H1 (cell line): ENCODE results near the gene SLC39A7. TPM values are rescaled to one million over a fixed set of nuclear protein-coding genes. Genes with fewer than 3 reads are reported as not detected.

Source experiments
- CTCF ChIA-PET: fragments of 300-600 bp; sonication (Branson Sonifier 250); formaldehyde crosslinking; loops from one replicate; lab custom pipeline; 2021; ENCODE audit not compliant: partially characterized antibody; lab: Charles Lee
- POLR2A ChIA-PET: fragments of 300-600 bp; sonication (Branson Sonifier 250); formaldehyde crosslinking; loops from one replicate; lab custom pipeline; 2021; ENCODE audit warnings: inconsistent platforms; ENCODE audit not compliant: partially characterized antibody; lab: Charles Lee
- DNase-seq, 2 experiments: peaks; one replicate each; pipeline versions ENCODE4 v3.0.0 to v3.0.0-alpha.2; 2010 to 2022; ENCODE audit warnings: low spot score in 2 of 2, low read depth in 1 of 2, mixed read lengths in 1 of 2
- FAIRE-seq: peaks from 2 replicates; lab custom pipeline; 2011; peaks lifted over from hg19 to GRCh38; lab: Jason Lieb, UNC
- H2AFZ ChIP-seq: 2 replicates; pipeline ENCODE4 v1.8.1; 2012; ENCODE audit warnings: low read length, inconsistent platforms
- H2AK5ac ChIP-seq: 2 replicates; pipeline ENCODE4 v1.6.1; 2013; ENCODE audit warnings: low read depth, low read length
- H2BK120ac ChIP-seq: replicated peaks from 2 replicates; pipeline ENCODE3; 2013; ENCODE audit warnings: low read depth, low read length, inconsistent platforms
- H2BK12ac ChIP-seq: 2 replicates; pipeline ENCODE4 v1.6.1; 2013; ENCODE audit warnings: low read depth, low read length
- H2BK15ac ChIP-seq: 2 replicates; pipeline ENCODE4 v1.6.1; 2013; ENCODE audit warnings: low read length
- H2BK20ac ChIP-seq: 2 replicates; pipeline ENCODE4 v1.6.1; 2013; ENCODE audit warnings: low read length
- H2BK5ac ChIP-seq: 2 replicates; pipeline ENCODE4 v1.6.1; 2013; ENCODE audit warnings: low read depth, low read length
- H3K14ac ChIP-seq: 2 replicates; pipeline ENCODE4 v1.6.1; 2013; ENCODE audit warnings: inconsistent platforms; ENCODE audit not compliant: insufficient read length
- H3K18ac ChIP-seq: 2 replicates; pipeline ENCODE4 v1.6.1; 2013; ENCODE audit warnings: low read length; ENCODE audit errors: extremely low read depth
- H3K23ac ChIP-seq: 2 replicates; pipeline ENCODE4 v1.6.1; 2013; ENCODE audit warnings: inconsistent platforms; ENCODE audit not compliant: insufficient read length
- H3K23me2 ChIP-seq: 2 replicates; pipeline ENCODE4 v1.6.1; 2013; ENCODE audit warnings: low read depth, low read length
- H3K27ac ChIP-seq: 2 replicates; pipeline ENCODE4 v1.6.1; 2011; ENCODE audit warnings: low read depth, low read length, inconsistent platforms
- H3K27me3 ChIP-seq, 4 experiments: replicated peaks in 1 of 4; 1 replicate in 1 of 4; 2 replicates in 3 of 4; pipeline versions ENCODE4 v1.6.1 to v1.8.1; 2011 to 2013; ENCODE audit warnings: low read length in 3 of 4, mild to moderate bottlenecking in 3 of 4, inconsistent platforms in 2 of 4, mixed read lengths in 2 of 4, moderate library complexity in 1 of 4; ENCODE audit not compliant: control insufficient read depth in 3 of 4, insufficient read depth in 3 of 4; ENCODE audit errors: extremely low read depth in 1 of 4
- H3K36me3 ChIP-seq, 4 experiments: 2 replicates each; pipeline versions ENCODE4 v1.6.1 to v1.8.1; 2011 to 2013; ENCODE audit warnings: mild to moderate bottlenecking in 4 of 4, low read length in 3 of 4, moderate library complexity in 2 of 4, control low read depth in 1 of 4, inconsistent platforms in 1 of 4; ENCODE audit not compliant: insufficient read depth in 4 of 4, control insufficient read depth in 2 of 4
- H3K4ac ChIP-seq: replicated peaks from 2 replicates; pipeline ENCODE3; 2013; ENCODE audit warnings: low read length, low read depth, mixed read lengths, inconsistent platforms; ENCODE audit not compliant: insufficient read length
- H3K4me1 ChIP-seq, 4 experiments: replicated peaks in 1 of 4; 1 replicate in 1 of 4; 2 replicates in 3 of 4; pipeline versions ENCODE4 v1.6.1 to v1.8.1; 2011 to 2013; ENCODE audit warnings: low read length in 3 of 4, inconsistent platforms in 2 of 4, mixed read lengths in 1 of 4; ENCODE audit not compliant: insufficient read depth in 4 of 4, control insufficient read depth in 3 of 4
- H3K4me2 ChIP-seq, 2 experiments: 2 replicates each; pipeline versions ENCODE4 v1.6.1 to v1.8.1; 2011 to 2013; ENCODE audit warnings: low read depth in 2 of 2, low read length in 2 of 2, control low read depth in 1 of 2, inconsistent platforms in 1 of 2, mild to moderate bottlenecking in 1 of 2; ENCODE audit not compliant: insufficient read depth in 1 of 2
- H3K4me3 ChIP-seq, 4 experiments: fragments of 200-600, 300-600 bp in 1 of 4; sonication (generic), shearing (Covaris generic), sonication (Bioruptor Twin) in 1 of 4; 2 replicates each; pipeline versions ENCODE4 v1.5.1 to v1.8.1; 2011 to 2016; ENCODE audit warnings: low read length in 4 of 4, low read depth in 3 of 4, control low read depth in 2 of 4, inconsistent platforms in 2 of 4, mild to moderate bottlenecking in 2 of 4, mixed read lengths in 1 of 4, moderate library complexity in 1 of 4; ENCODE audit not compliant: insufficient read depth in 2 of 4; ENCODE audit errors: extremely low read depth in 1 of 4
- H3K56ac ChIP-seq: replicated peaks from 2 replicates; pipeline ENCODE3; 2013; ENCODE audit warnings: low read depth, mild to moderate bottlenecking, mixed read lengths, low read length, inconsistent platforms; ENCODE audit not compliant: insufficient read length
- H3K79me1 ChIP-seq: 2 replicates; pipeline ENCODE4 v1.6.1; 2013; ENCODE audit warnings: low read depth, low read length, control low read depth
- H3K79me2 ChIP-seq, 2 experiments: 2 replicates each; pipeline versions ENCODE4 v1.6.1 to v1.8.1; 2012 to 2013; ENCODE audit warnings: low read length in 2 of 2, mild to moderate bottlenecking in 2 of 2, inconsistent platforms in 1 of 2; ENCODE audit not compliant: insufficient read depth in 2 of 2, control insufficient read depth in 1 of 2
- H3K9ac ChIP-seq, 4 experiments: replicated peaks in 1 of 4; 1 replicate in 1 of 4; 2 replicates in 3 of 4; pipeline versions ENCODE4 v1.6.1 to v1.8.1; 2011 to 2013; ENCODE audit warnings: low read depth in 3 of 4, low read length in 3 of 4, control low read depth in 2 of 4, mild to moderate bottlenecking in 2 of 4, moderate library complexity in 2 of 4, inconsistent platforms in 1 of 4; ENCODE audit errors: extremely low read depth in 1 of 4
- H3K9me3 ChIP-seq, 2 experiments: 2 replicates each; pipeline versions ENCODE4 v1.6.1 to v1.8.1; 2012 to 2013; ENCODE audit warnings: mild to moderate bottlenecking in 2 of 2, moderate library complexity in 2 of 2, control low read depth in 1 of 2, inconsistent platforms in 1 of 2, low read depth in 1 of 2, low read length in 1 of 2, mixed read lengths in 1 of 2; ENCODE audit not compliant: insufficient read depth in 2 of 2
- H4K20me1 ChIP-seq, 2 experiments: replicated peaks in 1 of 2; 2 replicates each; pipeline versions ENCODE3 to v1.8.1; 2011 to 2013; ENCODE audit warnings: inconsistent platforms in 2 of 2, low read length in 2 of 2, mild to moderate bottlenecking in 1 of 2; ENCODE audit not compliant: insufficient read depth in 2 of 2, control insufficient read depth in 1 of 2
- H4K5ac ChIP-seq: 2 replicates; pipeline ENCODE4 v1.6.1; 2013; ENCODE audit warnings: low read length, low read depth, mixed read lengths, inconsistent platforms; ENCODE audit not compliant: insufficient read length
- H4K8ac ChIP-seq: 2 replicates; pipeline ENCODE4 v1.8.0; 2013; ENCODE audit warnings: mild to moderate bottlenecking, moderate library complexity, low read length, inconsistent platforms; ENCODE audit not compliant: insufficient read depth; ENCODE audit errors: extremely low read depth
- H4K91ac ChIP-seq: replicated peaks from 2 replicates; pipeline ENCODE3; 2013; ENCODE audit warnings: low read length, mixed read lengths, inconsistent platforms; ENCODE audit not compliant: insufficient read length
- CTBP2 ChIP-seq: IDR thresholded peaks from 2 replicates; pipeline ENCODE4 v1.7.0; 2011; ENCODE audit warnings: borderline replicate concordance, mild to moderate bottlenecking, moderate library complexity, mixed read lengths, low read length; ENCODE audit not compliant: insufficient read depth, insufficient read length
- EZH2 ChIP-seq: fragments of 200-600 bp; sonication (generic); IDR thresholded peaks from 2 replicates; pipeline ENCODE4 v1.7.1; 2012; ENCODE audit warnings: low read depth, mild to moderate bottlenecking, moderate library complexity, low read length, inconsistent platforms; ENCODE audit not compliant: severe bottlenecking
- HDAC2 ChIP-seq, 2 experiments: fragments of 300-600 bp in 1 of 2; sonication (generic) in 1 of 2; IDR thresholded peaks; 2 replicates each; pipeline ENCODE4 v1.6.1; 2011 to 2012; ENCODE audit warnings: low read depth in 2 of 2, low read length in 2 of 2, mild to moderate bottlenecking in 2 of 2, moderate library complexity in 2 of 2, borderline replicate concordance in 1 of 2, inconsistent platforms in 1 of 2
- MAFK ChIP-seq: IDR thresholded peaks from 2 replicates; pipeline ENCODE4 v1.6.1; 2012; ENCODE audit warnings: low read depth, mild to moderate bottlenecking, improper control_type of control experiment, low read length
- POLR2AphosphoS5 ChIP-seq: IDR thresholded peaks from 2 replicates; pipeline ENCODE4 v1.6.1; 2011; ENCODE audit warnings: low read depth, low read length
- RAD21 ChIP-seq, 2 experiments: IDR thresholded peaks in 1 of 2; conservative IDR thresholded peaks in 1 of 2; 2 replicates each; pipeline ENCODE4 v1.6.1; 2011; ENCODE audit warnings: low read depth in 2 of 2, low read length in 2 of 2, improper control_type of control experiment in 1 of 2, inconsistent platforms in 1 of 2, mild to moderate bottlenecking in 1 of 2, moderate library complexity in 1 of 2
- RXRA ChIP-seq: IDR thresholded peaks from 2 replicates; pipeline ENCODE4 v1.6.1; 2011; ENCODE audit warnings: low read depth, mild to moderate bottlenecking, low read length, moderate library complexity; ENCODE audit not compliant: insufficient read depth
- SIRT6 ChIP-seq: IDR thresholded peaks from one replicate; pipeline ENCODE4 v1.7.1; 2012; ENCODE audit warnings: low read length, inconsistent platforms
- SIX5 ChIP-seq: IDR thresholded peaks from 2 replicates; pipeline ENCODE4 v1.6.1; 2011; ENCODE audit warnings: mild to moderate bottlenecking, low read depth, low read length
- SP1 ChIP-seq: IDR thresholded peaks from 2 replicates; pipeline ENCODE4 v1.6.1; 2011; ENCODE audit warnings: low read depth, low read length
- TEAD4 ChIP-seq: IDR thresholded peaks from 2 replicates; pipeline ENCODE4 v1.6.1; 2012; ENCODE audit warnings: low read depth, low read length, inconsistent platforms, mixed read lengths
- WGBS, 2 experiments: shearing (Covaris generic) in 1 of 2; methylation state at CpG; one replicate each; pipeline versions ENCODE4 v1.1.6 to v1.1.7; 2013 to 2015; ENCODE audit warnings: low lambda C conversion rate in 2 of 2, mixed read lengths in 2 of 2, inconsistent platforms in 1 of 2, low coverage in 1 of 2, missing lambda C conversion rate in 1 of 2; ENCODE audit not compliant: insufficient replicate concordance in 2 of 2, insufficient coverage in 1 of 2, insufficient read length in 1 of 2; ENCODE audit errors: extremely low coverage in 1 of 2, missing lambda C conversion rate in 1 of 2; 5-methylcytosine and 5-hydroxymethylcytosine counted together
- polyA plus RNA-seq, 7 experiments: library from polyadenylated mRNA; depleted of rRNA in 3 of 7; stranded (reverse) in 5 of 7; unstranded in 2 of 7; fragments of >200 nt in 5 of 7; fragments of 200-250 nt in 2 of 7; gene quantifications; 1 replicate in 5 of 7; 2 replicates in 1 of 7; 4 replicates in 1 of 7; pipeline versions ENCODE4 v1.2.1 to v1.2.3, GENCODE V29; 2011 to 2013; ENCODE audit warnings: missing spikeins in 2 of 7, mixed read lengths in 2 of 7
- total RNA-seq: library from RNA; stranded (reverse); fragmentation: NEBNext Ultra II Directional; extraction: Animal tissue kit (Norgen Biotek cat#: 25700); gene quantifications from 2 replicates; pipeline ENCODE4 v1.2.1, GENCODE V29; 2021

The SLC39A7 gene
- total and polyA plus RNA-seq, 2 of the 8 experiments (the other 6 are each of a cell fraction or from before 2014, with no cell fraction given) = 63.3 to 123 TPM

DNA sequence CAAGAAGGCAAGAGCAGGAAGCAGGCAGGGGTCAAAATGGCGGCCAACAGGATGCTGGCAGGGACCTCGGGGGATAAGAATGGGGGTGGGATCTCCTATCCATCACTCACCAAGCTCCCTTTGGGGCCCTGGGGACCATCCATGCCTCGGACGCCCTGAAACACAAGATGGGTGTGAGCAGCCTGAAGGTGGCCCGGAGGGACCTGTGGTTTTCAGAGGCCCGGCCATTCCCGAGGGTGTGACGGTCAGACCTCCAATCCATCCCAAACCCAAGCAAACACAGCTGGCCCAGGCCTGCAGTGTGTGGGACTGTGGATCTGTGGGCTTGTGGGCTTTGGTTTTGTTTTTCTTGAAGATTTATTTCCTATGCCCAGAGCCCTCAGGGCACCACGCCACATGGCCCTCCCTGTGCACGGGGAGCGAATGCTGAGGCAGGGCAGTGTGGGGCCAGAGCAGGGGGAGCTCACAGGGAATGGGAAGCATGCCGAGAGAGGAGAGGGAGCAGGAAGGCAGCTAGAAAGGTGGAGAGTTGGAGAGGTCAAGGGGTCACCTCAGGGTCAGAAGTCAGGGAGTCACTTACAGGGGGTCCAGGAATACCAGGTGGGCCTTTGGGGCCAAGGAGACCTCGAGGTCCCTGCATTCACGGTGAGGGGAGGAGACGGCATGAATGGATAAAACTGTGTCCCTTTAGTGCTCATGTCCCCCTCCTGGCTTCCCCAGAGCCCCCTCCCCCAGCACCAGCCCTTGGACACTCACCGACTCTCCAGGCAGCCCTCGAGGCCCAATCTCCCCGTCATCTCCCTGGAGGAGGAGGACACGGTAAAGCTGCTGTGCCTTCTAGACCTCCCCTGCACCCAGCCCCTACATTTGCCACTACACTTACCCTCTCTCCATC is 22.9 kb upstream of the SLC39A7 start:
- H2BK12ac ChIP-seq = no peak overlapping the region
- H3K36me3 ChIP-seq = no peaks in the 10 kb centered on the region
- no peak overlapping the region for H3K4ac ChIP-seq
- no peaks in the 10 kb centered on the region for H3K4me1 ChIP-seq
- H4K8ac ChIP-seq = no peak overlapping the region
- FAIRE-seq (no peak), DNase-seq (no peak)
- H2BK120ac ChIP-seq = no peak overlapping the region
- 94% methylated on average over 16 of the region's 19 CpGs; no CpG with 5 or more reads in 1 of the 2 experiments for WGBS, 2 experiments
- no peak overlapping the region for H3K56ac ChIP-seq
- H2AK5ac ChIP-seq = no peak overlapping the region
- H3K27ac ChIP-seq = no peak overlapping the region
- no peaks in the 10 kb centered on the region; a peak in 1 of 4 replicates for H3K79me2 ChIP-seq
- POLR2A ChIA-PET = interaction anchor here (1.3 kb wide), 1 partner anchor 43 kb away, joined by 4 read pairs; no protein-coding TSS in a partner anchor
- CTCF ChIA-PET = interaction anchor here (0.7 to 1.3 kb wide), 5 partner anchors 15 to 96 kb away, joined by 3 to 4 read pairs (median 3); partner anchors contain the start of gene COL11A2
- no peaks in the 10 kb centered on the region for H3K23me2 ChIP-seq
- no peak for TF ChIP-seq TEAD4
- TF ChIP-seq SP1 = no peak
- TF ChIP-seq SIRT6 = no peak
- no peak for TF ChIP-seq EZH2
- TF ChIP-seq RXRA = no peak
- TF ChIP-seq HDAC2 (IDR thresholded peaks at IDR 0.05; ENCODE audit: borderline replicate concordance in 1 of 2, low read depth in 2 of 2, low read length in 2 of 2) = no peak
- no peak for TF ChIP-seq SIX5
- no peak for TF ChIP-seq MAFK
- TF ChIP-seq CTBP2 = no peak
- TF ChIP-seq POLR2AphosphoS5 = no peak
- no peak for TF ChIP-seq RAD21 (IDR thresholded peaks at IDR 0.05 in 1 of 2, conservative IDR thresholded peaks at IDR 0.05 in 1 of 2; ENCODE audit: low read depth in 2 of 2, low read length in 2 of 2)
- no peak overlapping the region for H2BK5ac ChIP-seq
- H4K5ac ChIP-seq = no peak overlapping the region
- no peak overlapping the region for H3K14ac ChIP-seq
- no peak overlapping the region for H2BK15ac ChIP-seq
- H3K4me2 ChIP-seq = no peak overlapping the region
- H4K91ac ChIP-seq = no peak overlapping the region
- H2AFZ ChIP-seq = no peak overlapping the region
- H3K9me3 ChIP-seq = no peaks in the 10 kb centered on the region
- no peak overlapping the region for H2BK20ac ChIP-seq
- H4K20me1 ChIP-seq = peaks cover 0 to 3% of the 10 kb centered on the region in 2 experiments
- H3K4me3 ChIP-seq = no peak overlapping the region
- no peak overlapping the region for H3K23ac ChIP-seq
- H3K79me1 ChIP-seq = no peaks in the 10 kb centered on the region
- no peaks in the 10 kb centered on the region for H3K27me3 ChIP-seq
- H3K9ac ChIP-seq = no peak overlapping the region
- no peak overlapping the region for H3K18ac ChIP-seq
